ENCODE results near the gene MORN5. TPM values are rescaled to one million over a fixed set of nuclear protein-coding genes. Genes with fewer than 3 reads are reported as not detected.
A peak's percentile ranks its signal among the peaks of the same experiment; 100 is the strongest.

Gene MORN5
- total and polyA plus RNA-seq, 3 donors from 2014 or later = 19.2 to 183 (median 34.7) TPM

DNA sequence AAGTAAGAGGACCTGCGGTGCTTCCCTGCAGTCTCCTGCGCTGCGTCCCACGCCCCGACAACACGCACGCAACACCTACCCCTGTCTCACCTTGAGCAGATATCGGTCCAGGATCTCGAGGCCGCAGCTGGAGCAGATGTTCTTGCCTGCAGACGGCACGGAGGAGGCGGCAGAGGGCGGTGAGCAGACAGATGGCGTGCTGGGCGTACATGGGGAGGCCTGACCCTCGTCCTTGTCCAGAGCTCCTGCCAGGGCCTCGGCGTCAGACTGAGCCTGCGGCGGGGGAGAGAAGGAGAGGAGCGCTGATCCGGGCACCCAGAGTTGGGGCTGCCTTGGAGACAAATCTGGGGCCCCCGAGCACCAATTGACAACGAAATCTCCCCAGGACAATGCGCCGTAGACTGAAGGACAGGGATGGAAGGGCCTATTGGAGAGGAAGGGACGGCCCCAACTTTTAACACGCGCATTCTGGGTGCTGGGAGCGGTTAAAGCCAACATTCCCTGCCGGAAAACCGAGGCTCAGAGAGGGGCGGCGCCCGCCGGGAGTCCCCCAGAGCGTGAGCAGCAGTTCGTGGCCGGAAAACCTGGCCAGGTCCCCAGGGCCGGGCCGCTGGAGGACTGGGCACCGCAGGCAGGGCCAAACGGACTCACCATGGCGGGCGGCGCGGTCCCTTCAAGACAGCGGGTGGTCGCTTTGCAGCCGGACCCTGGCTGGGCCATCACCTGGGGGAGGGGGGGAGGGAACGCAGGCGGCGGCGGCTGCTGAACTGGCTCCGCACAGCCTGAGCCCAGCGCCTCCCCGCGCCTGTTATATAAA, 67.3 kb downstream of the MORN5 start:
- DNase-seq = no peak
- H3K36me3 ChIP-seq (ENCODE audit: low read depth, missing control alignments) = no peaks in the 10 kb centered on the region
- H3K27ac ChIP-seq = no peak overlapping the region
- no peak for TF ChIP-seq POLR2A (IDR thresholded peaks at IDR 0.05)
- TF ChIP-seq, protein P1, sequence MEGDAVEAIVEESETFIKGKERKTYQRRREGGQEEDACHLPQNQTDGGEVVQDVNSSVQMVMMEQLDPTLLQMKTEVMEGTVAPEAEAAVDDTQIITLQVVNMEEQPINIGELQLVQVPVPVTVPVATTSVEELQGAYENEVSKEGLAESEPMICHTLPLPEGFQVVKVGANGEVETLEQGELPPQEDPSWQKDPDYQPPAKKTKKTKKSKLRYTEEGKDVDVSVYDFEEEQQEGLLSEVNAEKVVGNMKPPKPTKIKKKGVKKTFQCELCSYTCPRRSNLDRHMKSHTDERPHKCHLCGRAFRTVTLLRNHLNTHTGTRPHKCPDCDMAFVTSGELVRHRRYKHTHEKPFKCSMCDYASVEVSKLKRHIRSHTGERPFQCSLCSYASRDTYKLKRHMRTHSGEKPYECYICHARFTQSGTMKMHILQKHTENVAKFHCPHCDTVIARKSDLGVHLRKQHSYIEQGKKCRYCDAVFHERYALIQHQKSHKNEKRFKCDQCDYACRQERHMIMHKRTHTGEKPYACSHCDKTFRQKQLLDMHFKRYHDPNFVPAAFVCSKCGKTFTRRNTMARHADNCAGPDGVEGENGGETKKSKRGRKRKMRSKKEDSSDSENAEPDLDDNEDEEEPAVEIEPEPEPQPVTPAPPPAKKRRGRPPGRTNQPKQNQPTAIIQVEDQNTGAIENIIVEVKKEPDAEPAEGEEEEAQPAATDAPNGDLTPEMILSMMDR (IDR thresholded peaks at IDR 0.05) = no peak
- intact Hi-C loops (cut with DNase I; ENCODE audit: low total_unique reads) = no loop called here
- peaks cover 16% of the 10 kb centered on the region for H3K4me1 ChIP-seq
- no peaks in the 10 kb centered on the region for H3K9me3 ChIP-seq
- peak overlapping the region in 1 of 2 donors; percentile 9 for H3K4me3 ChIP-seq
- H3K27me3 ChIP-seq = peaks cover 5% of the 10 kb centered on the region
- WGBS, 2 donors = 14 to 21% methylated on average over 40 to 59 of the region's 59 CpGs

DNA sequence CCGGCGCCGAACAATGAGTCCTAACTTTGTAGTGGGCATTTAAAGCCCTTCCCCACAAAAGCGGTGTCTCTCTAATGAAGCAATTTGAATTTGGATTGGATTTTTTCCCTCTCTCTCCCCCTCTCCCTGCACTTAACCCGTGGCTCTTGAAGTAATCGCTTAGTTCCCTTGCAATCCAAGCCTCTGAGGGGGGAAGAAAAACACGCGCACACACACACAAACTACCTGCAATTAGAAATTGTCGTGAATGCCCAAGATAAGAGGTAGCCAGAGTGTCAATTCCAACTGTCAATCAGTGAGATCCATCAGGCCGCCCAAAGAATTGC, 67.8 kb downstream of the MORN5 start:
- DNase-seq = no peak
- TF ChIP-seq, protein P1 (IDR thresholded peaks at IDR 0.05) = no peak
- TF ChIP-seq POLR2A (IDR thresholded peaks at IDR 0.05) = no peak
- peaks cover 5% of the 10 kb centered on the region for H3K27me3 ChIP-seq
- intact Hi-C loops (cut with DNase I; ENCODE audit: low total_unique reads) = no loop called here
- no peaks in the 10 kb centered on the region for H3K36me3 ChIP-seq (ENCODE audit: low read depth, missing control alignments)
- H3K27ac ChIP-seq = no peak overlapping the region
- H3K4me3 ChIP-seq = peak overlapping the region in 1 of 2 donors; percentile 47
- peaks cover 16% of the 10 kb centered on the region for H3K4me1 ChIP-seq
- no peaks in the 10 kb centered on the region for H3K9me3 ChIP-seq
- WGBS, 2 donors = 8 to 9% methylated on average over 10 of the region's 10 CpGs

DNA sequence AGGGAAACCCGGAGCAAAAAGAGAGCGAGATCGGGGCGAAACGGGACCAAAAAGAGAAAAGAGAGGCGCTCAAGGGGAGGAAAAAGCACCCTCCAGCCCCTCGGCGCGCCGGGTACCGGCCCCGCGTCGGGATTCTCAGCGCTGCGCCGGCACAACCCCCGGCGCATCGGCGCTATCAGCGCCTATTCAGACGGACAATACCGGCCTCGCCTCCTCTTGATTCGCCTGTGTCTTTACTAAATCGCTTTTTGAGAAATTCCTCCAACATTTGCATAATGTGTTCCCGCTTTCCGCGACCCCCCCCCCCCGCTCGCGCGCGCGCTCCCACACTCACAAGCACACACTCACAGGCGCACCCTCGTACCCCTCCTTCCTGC, 68.5 kb downstream of the MORN5 start:
- 1 to 2% methylated on average over 29 to 38 of the region's 38 CpGs for WGBS, 2 donors
- peaks cover 16% of the 10 kb centered on the region for H3K4me1 ChIP-seq
- H3K36me3 ChIP-seq (ENCODE audit: low read depth, missing control alignments) = no peaks in the 10 kb centered on the region
- H3K27me3 ChIP-seq = peaks cover 5% of the 10 kb centered on the region
- intact Hi-C loops (cut with DNase I; ENCODE audit: low total_unique reads) = no loop called here
- H3K4me3 ChIP-seq = peak overlapping the region; percentile 34 to 47
- DNase-seq = no peak
- no peak overlapping the region for H3K27ac ChIP-seq
- no peaks in the 10 kb centered on the region for H3K9me3 ChIP-seq
- TF ChIP-seq POLR2A (IDR thresholded peaks at IDR 0.05) = no peak
- TF ChIP-seq, protein P1 (IDR thresholded peaks at IDR 0.05) = no peak

DNA sequence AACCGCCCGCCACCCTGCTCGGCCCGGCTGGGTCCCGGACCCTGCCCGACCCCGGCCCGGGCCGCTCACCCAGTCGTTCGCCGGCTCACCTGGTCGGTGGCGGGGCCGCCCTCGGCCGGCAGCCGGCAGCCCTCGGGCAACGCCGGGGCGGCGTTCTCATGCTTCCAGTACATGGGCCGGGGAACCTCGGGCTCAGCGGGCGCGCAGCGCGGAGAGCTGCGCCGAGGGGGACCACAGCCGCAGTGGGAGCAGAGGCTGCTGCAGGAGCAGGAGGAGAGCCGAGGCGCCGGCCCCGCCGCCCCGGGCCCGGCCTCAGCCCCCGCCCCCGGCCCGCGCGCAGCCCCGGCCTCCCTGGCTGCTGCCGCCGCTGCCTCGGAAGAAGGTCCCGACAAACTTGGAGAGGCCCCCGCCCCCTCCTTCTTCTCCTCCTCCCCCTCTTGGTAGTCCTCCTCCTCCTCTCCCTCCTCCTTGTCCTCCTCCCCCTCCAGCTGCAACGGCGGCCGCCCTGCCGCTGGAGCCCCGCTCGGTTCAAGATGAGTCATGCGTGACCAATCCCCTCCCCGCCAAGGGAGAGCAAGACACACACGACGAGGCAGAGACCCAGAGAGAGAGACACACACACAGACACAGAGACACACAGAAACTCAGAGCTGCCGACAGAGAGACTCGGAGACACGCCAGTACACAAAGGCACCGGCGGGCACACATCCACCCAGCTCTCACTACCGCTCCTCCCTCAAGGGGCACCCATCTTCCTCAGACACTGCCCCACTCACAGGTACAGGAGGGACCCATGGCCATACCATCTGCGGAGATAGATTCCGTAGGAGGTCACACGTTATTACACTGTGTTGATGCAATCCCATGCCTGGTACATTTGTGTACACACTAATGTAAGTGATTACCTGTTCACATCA, 69.1 kb downstream of the MORN5 start, which contains the start of gene LHX6:
LHX6 (minus strand) TSS at position 390 of the 917 bp plus-strand sequence; CDS start at position 173, 217 bp downstream.
- peaks cover 16% of the 10 kb centered on the region for H3K4me1 ChIP-seq
- no peaks in the 10 kb centered on the region for H3K36me3 ChIP-seq (ENCODE audit: low read depth, missing control alignments)
- TF ChIP-seq, protein P1 (IDR thresholded peaks at IDR 0.05) = no peak
- TF ChIP-seq POLR2A (IDR thresholded peaks at IDR 0.05) = no peak
- DNase-seq = no peak
- peak within 1 kb of the TSS; percentile 34 to 47 for H3K4me3 ChIP-seq
- WGBS, 2 donors = 4 to 7% methylated on average over 17 to 54 of the region's 70 CpGs
- H3K27ac ChIP-seq = no peak within 1 kb of the TSS
- peaks cover 5% of the 10 kb centered on the region for H3K27me3 ChIP-seq
- intact Hi-C loops (cut with DNase I; ENCODE audit: low total_unique reads) = no loop called here
- H3K9me3 ChIP-seq = no peaks in the 10 kb centered on the region

Data from testis (tissue), 3 donors.